Uterus (tissue), 4 donors: ENCODE measurements around the gene TMEM178B. TPM values are rescaled to one million over a fixed set of nuclear protein-coding genes. Genes with fewer than 3 reads are reported as not detected.

ENCODE experiments used
- DNase-seq, 2 donors: peaks; one replicate each; pipeline ENCODE4 v3.0.0-alpha.2; 2019 to 2020
- H3K27ac ChIP-seq, 2 donors: fragments of 200-600 bp; sonication (generic); 1 replicate in 1 of 2; 2 replicates in 1 of 2; pipeline ENCODE4 v1.5.1; 2016 to 2018
- H3K27me3 ChIP-seq, 2 donors: fragments of 200-600 bp; sonication (generic); one replicate each; pipeline ENCODE4 v1.5.1; 2018 to 2019; ENCODE audit warnings: control low read depth in 1 of 2
- H3K36me3 ChIP-seq, 2 donors: fragments of 200-600 bp; sonication (generic); one replicate each; pipeline ENCODE4 v1.5.1; 2019; ENCODE audit warnings: control low read depth in 1 of 2
- H3K4me1 ChIP-seq, 2 donors: fragments of 200-600 bp; sonication (generic); one replicate each; pipeline ENCODE4 v1.5.1; 2018 to 2019; ENCODE audit warnings: control low read depth in 1 of 2
- H3K4me3 ChIP-seq, 2 donors: fragments of 200-600 bp; sonication (generic); 1 replicate in 1 of 2; 2 replicates in 1 of 2; pipeline ENCODE4 v1.5.1; 2018 to 2019; ENCODE audit warnings: mild to moderate bottlenecking in 1 of 2
- H3K9me3 ChIP-seq, 2 donors: fragments of 200-600 bp; sonication (generic); one replicate each; pipeline ENCODE4 v1.5.1; 2019; ENCODE audit warnings: control low read depth in 1 of 2
- CTCF ChIP-seq, 4 experiments: fragments of 200-600 bp in 2 of 4; fragments of 450-650 bp in 2 of 4; sonication (generic) in 2 of 4; IDR thresholded peaks; one replicate each; pipeline ENCODE4 v1.5.1; 2016 to 2019; ENCODE audit warnings: antibody characterized with exemption in 4 of 4, mild to moderate bottlenecking in 2 of 4, moderate library complexity in 1 of 4
- POLR2A ChIP-seq, 2 donors: fragments of 450-650 bp; IDR thresholded peaks; one replicate each; pipeline ENCODE4 v1.6.1; 2016; ENCODE audit warnings: antibody characterized with exemption in 2 of 2, mild to moderate bottlenecking in 1 of 2, moderate library complexity in 1 of 2
- intact Hi-C: fragments of 100-400 bp; cut with DNase I; formaldehyde crosslinking; loops from one replicate; pipeline ENCODE4 v1.15.1; 2023; ENCODE audit warnings: low total_unique reads
- total RNA-seq, 4 donors: library from RNA; depleted of rRNA in 3 of 4; stranded (reverse); fragments of >200 nt in 3 of 4; gene quantifications; one replicate each; pipeline versions ENCODE4 v1.1.0 to v1.2.4, GENCODE V29; 2014 to 2023
- donor health status: DM: yes; HTN: yes; CAD: no.

The TMEM178B gene
- total RNA-seq, 4 donors from 2014 or later: 0.76 to 3.0 TPM; not detected in 2

DNA sequence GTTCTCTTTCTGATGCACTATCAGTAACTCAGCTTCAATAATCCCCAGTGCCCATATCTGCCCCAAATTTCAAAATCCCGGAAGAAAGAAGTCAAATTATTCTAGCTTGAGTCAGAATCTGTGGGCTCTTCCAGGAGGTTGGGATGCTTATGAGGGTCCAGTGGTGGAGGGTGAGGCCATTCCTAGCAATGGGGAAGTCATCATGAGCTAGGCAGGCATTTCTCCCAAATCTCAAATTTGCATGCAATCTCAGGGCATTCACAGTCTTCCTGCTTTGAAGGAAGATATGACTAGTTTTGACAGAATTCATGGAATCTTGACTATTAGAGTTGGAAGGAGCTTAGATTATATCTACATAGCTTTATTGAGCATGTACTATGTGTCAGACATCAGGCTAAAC lies 313.0 kb downstream of the TMEM178B start:
- Histone ChIP-seq H3K4me3 (no peak overlapping the region), H3K27me3 (no peaks in the 10 kb centered on the region), H3K9me3 (no peaks in the 10 kb centered on the region), H3K36me3 (no peaks in the 10 kb centered on the region), H3K27ac (no peak overlapping the region), H3K4me1 (no peaks in the 10 kb centered on the region)
- intact Hi-C loops: no loop called here
- TF ChIP-seq POLR2A (IDR thresholded peaks at IDR 0.05): no peak
- no peak for TF ChIP-seq CTCF (IDR thresholded peaks at IDR 0.05)
- no peak for DNase-seq

DNA sequence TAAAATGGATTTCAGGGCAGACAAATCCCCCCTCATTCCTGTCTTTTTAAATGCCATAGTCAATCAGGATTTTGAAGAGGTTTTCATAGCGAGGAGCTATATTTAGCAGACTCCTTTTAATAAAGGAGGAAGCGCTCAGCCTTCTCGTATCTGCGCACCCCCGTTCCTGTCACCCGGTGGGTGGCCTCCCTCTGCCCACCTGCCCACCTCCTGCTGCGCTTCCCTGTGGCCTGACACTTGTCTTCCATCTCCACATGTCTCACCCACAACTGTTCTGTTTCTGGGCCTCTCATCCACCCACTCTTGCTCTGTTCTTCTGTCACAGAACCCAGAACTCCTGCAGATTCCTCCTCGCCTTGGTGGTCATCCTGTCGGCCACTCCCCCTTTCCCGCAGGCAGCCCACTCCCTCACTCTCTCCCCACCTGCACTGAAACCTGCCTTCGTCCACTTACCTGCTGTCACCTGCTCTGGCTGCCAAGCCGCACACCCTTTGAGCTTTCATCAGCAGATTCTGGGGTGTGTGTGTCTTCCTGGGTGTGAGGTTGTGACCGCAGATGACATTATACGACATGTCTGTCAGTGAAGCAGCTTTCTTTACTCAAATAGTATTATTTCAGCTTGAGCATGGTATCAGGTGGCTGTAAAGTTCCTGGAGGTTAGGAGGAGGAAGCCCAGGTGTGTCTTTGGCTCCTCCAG lies 313.8 kb downstream of the TMEM178B start:
- intact Hi-C loops: no loop called here
- TF ChIP-seq POLR2A (IDR thresholded peaks at IDR 0.05) (no peak), CTCF (IDR thresholded peaks at IDR 0.05) (no peak)

GRCh38 chr7:141389140-141389796 lies 315.4 kb downstream of the TMEM178B start:
- intact Hi-C loops: no loop called here
- H3K4me1 ChIP-seq: no peaks in the 10 kb centered on the region
- H3K27me3 ChIP-seq: no peaks in the 10 kb centered on the region
- H3K4me3 ChIP-seq: no peak overlapping the region
- no peak for DNase-seq
- no peak for TF ChIP-seq CTCF (IDR thresholded peaks at IDR 0.05)
- TF ChIP-seq POLR2A (IDR thresholded peaks at IDR 0.05): no peak
- H3K27ac ChIP-seq: no peak overlapping the region
- no peaks in the 10 kb centered on the region for H3K36me3 ChIP-seq
- no peaks in the 10 kb centered on the region for H3K9me3 ChIP-seq

More for the DNA sequence above, 313.8 kb downstream of the TMEM178B start:
- H3K4me1 ChIP-seq: no peaks in the 10 kb centered on the region
- H3K4me3 ChIP-seq: no peak overlapping the region
- no peak for DNase-seq
- H3K27ac ChIP-seq: no peak overlapping the region
- no peaks in the 10 kb centered on the region for H3K36me3 ChIP-seq
- H3K9me3 ChIP-seq: no peaks in the 10 kb centered on the region
- H3K27me3 ChIP-seq: no peaks in the 10 kb centered on the region

- Histone ChIP-seq H3K36me3 (no peaks in the 10 kb centered on the region), H3K4me1 (no peaks in the 10 kb centered on the region), H3K9me3 (no peaks in the 10 kb centered on the region), H3K27ac (no peak overlapping the region), H3K4me3 (no peak overlapping the region), H3K27me3 (no peaks in the 10 kb centered on the region)
- intact Hi-C loops: no loop called here
- TF ChIP-seq POLR2A (IDR thresholded peaks at IDR 0.05) (no peak), CTCF (IDR thresholded peaks at IDR 0.05) (no peak)
- DNase-seq: no peak
Observed at GRCh38 chr7:141390339-141390738, 316.5 kb downstream of the TMEM178B start.

DNA sequence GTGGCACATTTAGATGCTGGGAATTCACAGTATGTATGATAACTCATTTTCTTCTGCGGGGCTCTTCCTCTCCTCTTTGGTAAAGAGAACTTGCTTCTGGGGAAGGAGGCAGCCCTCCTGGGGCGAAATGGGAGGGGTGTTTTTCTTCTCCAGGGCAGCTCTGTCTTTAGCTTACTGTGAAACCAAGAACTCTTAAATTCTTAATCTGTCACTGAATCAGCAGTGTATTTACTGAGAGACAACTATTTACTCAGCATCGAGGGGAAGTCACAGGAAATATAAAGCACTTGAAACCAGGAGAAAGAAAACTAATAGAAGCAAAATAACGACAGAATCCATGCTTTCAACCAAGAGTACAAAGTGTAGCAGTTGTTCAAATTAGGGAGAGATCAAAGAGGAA lies 319.2 kb downstream of the TMEM178B start:
- no peaks in the 10 kb centered on the region for H3K4me1 ChIP-seq
- TF ChIP-seq CTCF (IDR thresholded peaks at IDR 0.05): no peak
- no peak for TF ChIP-seq POLR2A (IDR thresholded peaks at IDR 0.05)
- H3K4me3 ChIP-seq: no peak overlapping the region
- intact Hi-C loops: no loop called here
- H3K36me3 ChIP-seq: no peaks in the 10 kb centered on the region
- DNase-seq: no peak
- no peaks in the 10 kb centered on the region for H3K27me3 ChIP-seq
- H3K9me3 ChIP-seq: no peaks in the 10 kb centered on the region
- no peak overlapping the region for H3K27ac ChIP-seq
